ENCODE data around the gene MYOM1.

Gene MYOM1

DNA sequence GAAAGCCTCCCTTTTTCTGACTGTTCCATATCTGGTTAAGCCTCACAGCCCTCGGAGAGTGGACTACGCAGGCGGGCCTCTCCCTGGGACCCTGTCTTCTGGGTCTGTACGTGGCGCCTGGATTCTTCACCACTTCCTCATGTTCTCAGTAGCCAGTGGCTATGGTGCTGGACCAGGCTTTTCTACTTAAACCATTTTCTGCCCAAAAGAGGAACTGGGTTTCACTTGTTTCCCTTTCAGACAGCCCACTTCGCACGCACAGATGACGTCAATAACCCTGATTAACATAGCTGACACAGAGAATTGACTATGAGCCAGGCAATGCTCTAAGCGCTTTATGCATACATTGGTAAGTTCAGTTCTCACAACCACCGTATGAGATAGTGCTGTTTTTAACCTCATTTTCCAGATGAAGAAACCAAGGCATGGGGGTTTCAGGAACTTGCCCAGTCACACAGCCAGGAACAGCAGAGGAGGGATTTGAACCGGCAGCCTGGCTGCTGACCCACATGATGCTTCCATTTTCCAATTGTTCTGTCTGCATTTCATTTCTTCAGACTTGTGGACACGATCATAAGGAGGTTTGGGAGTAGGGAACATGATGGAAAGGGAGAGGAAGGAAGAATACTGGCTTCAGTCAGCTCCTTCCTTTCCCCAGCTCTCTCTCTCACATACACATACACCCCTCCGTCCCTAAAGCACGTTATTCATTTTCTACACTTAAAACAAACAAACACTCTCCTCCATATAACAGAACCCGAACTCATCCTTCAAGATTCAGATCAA lies 41.7 kb downstream of the MYOM1 start:
- H3K36me3 ChIP-seq = no peaks in the 10 kb centered on the region
- H3K27me3 ChIP-seq = no peaks in the 10 kb centered on the region
- DNase-seq = no peak
- no peaks in the 10 kb centered on the region for H3K9me3 ChIP-seq
- H3K4me1 ChIP-seq = no peaks in the 10 kb centered on the region
- no peak overlapping the region for H3K4me3 ChIP-seq (ENCODE audit: low read depth, low read length)
- TF ChIP-seq, protein P1, sequence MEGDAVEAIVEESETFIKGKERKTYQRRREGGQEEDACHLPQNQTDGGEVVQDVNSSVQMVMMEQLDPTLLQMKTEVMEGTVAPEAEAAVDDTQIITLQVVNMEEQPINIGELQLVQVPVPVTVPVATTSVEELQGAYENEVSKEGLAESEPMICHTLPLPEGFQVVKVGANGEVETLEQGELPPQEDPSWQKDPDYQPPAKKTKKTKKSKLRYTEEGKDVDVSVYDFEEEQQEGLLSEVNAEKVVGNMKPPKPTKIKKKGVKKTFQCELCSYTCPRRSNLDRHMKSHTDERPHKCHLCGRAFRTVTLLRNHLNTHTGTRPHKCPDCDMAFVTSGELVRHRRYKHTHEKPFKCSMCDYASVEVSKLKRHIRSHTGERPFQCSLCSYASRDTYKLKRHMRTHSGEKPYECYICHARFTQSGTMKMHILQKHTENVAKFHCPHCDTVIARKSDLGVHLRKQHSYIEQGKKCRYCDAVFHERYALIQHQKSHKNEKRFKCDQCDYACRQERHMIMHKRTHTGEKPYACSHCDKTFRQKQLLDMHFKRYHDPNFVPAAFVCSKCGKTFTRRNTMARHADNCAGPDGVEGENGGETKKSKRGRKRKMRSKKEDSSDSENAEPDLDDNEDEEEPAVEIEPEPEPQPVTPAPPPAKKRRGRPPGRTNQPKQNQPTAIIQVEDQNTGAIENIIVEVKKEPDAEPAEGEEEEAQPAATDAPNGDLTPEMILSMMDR (IDR thresholded peaks at IDR 0.05; ENCODE audit: low read depth, low read length) = no peak

DNA sequence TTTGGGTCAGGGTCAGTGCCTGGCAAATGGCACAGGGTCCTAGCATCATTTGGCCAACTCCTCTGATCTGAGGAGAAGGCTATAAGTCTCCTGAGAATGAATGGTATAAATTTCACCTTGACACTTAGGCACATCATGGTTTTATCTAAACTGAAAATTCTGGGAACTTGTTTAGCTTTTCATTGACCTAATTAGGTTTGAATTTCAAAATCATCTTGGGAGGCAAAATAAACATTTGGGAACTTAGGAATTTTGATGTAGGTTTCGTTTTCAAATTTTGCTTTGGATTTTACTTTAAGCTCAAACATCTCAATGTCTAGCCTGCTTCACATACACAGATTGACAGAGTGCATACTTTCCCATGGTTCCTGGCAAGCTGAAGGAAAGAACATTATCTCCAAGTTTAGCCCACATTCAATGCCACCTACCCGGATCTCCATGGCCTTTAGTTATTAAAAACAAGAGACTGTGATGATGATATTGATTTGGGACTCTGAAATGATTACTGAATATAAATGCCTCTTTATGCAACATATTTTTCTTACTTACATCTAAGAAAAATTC lies 44.5 kb downstream of the MYOM1 start:
- no peaks in the 10 kb centered on the region for H3K4me1 ChIP-seq
- no peaks in the 10 kb centered on the region for H3K27me3 ChIP-seq
- TF ChIP-seq, protein P1 (IDR thresholded peaks at IDR 0.05; ENCODE audit: low read depth, low read length) = no peak
- no peak for DNase-seq
- no peaks in the 10 kb centered on the region for H3K36me3 ChIP-seq
- no peaks in the 10 kb centered on the region for H3K9me3 ChIP-seq
- H3K4me3 ChIP-seq (ENCODE audit: low read depth, low read length) = no peak overlapping the region

DNA sequence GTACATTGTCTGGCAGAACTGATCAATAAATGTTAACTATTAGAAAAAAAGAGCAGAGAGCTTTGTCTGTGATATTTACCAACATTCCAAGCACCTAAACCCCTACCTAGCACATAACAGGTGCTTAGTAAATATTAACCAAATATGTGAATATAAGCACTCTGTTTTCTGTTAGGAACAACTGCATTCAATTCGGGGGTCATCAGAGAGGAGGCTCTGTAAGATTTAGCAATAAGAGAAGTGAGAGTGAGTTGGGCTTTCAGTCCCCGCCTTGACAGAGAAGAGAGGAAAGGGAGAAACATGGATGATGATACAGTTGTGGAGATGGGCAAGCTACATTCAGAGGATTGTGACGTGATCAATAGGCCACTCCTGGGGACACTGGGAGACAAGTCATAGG lies 47.7 kb downstream of the MYOM1 start:
- Histone ChIP-seq H3K4me1 (no peaks in the 10 kb centered on the region), H3K9me3 (no peaks in the 10 kb centered on the region), H3K36me3 (no peaks in the 10 kb centered on the region), H3K4me3 (ENCODE audit: low read depth, low read length) (no peak overlapping the region), H3K27me3 (no peaks in the 10 kb centered on the region)
- TF ChIP-seq, protein P1 (IDR thresholded peaks at IDR 0.05; ENCODE audit: low read depth, low read length) = no peak
- no peak for DNase-seq

DNA sequence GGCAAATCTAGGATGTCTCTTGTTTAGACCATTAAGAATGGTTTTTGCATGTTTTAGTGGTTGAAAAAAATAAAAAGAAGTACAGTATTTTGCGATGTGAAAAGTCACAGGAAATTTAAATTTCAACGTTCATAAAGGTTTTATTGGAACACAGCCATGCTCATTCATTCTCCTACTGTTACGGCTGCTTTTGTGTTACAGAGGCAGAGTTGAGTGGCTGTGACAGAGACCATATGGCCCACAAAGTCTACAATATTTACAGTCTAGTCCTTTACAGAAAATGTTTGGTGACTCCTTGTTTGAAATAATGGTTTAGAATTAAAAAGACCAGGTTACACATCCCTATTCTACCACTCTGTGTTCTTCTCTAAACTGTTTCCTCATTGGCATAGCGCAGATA lies 48.1 kb downstream of the MYOM1 start:
- TF ChIP-seq, protein P1 (IDR thresholded peaks at IDR 0.05; ENCODE audit: low read depth, low read length) = no peak
- H3K4me1 ChIP-seq = no peaks in the 10 kb centered on the region

DNA sequence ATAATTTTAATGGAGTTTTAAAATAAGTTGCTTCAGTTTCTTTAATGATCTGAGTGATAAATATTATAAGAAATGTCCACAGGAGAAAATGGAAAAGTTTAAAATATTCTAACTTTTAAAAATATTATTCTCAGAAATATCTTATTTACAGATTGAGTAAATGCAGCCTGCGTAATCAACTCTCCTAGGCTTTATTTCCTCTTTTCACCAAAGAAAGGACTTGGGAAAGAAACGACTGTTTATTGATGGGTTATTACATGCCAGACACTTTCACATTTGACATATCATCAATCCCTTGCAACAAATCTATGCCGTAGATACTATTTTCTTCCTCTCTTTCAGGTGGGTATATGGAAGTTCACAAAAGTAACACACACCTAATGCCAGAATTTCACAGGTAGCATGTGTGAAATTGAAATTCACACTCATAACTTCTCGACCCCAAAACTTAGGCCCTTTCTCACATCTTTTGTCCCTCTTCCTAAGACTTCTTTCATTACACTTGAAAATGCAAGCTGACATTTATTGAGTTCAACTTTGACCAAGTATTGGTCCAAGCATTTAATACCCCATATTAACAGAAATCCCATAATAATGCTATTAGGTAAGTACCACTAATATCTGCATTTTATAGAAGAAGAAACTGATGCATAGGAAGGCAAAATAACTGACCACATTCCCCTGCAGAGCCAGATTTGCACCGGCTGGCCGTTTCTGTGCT lies 49.2 kb downstream of the MYOM1 start:
- TF ChIP-seq, protein P1 (IDR thresholded peaks at IDR 0.05; ENCODE audit: low read depth, low read length) = no peak
- Histone ChIP-seq H3K4me1 (no peaks in the 10 kb centered on the region), H3K4me3 (ENCODE audit: low read depth, low read length) (no peak overlapping the region), H3K27me3 (no peaks in the 10 kb centered on the region), H3K9me3 (no peaks in the 10 kb centered on the region), H3K36me3 (no peaks in the 10 kb centered on the region)
- DNase-seq = no peak

More for the DNA sequence above, 48.1 kb downstream of the MYOM1 start:
- H3K36me3 ChIP-seq = no peaks in the 10 kb centered on the region
- no peaks in the 10 kb centered on the region for H3K9me3 ChIP-seq
- DNase-seq = no peak
- H3K27me3 ChIP-seq = no peaks in the 10 kb centered on the region
- H3K4me3 ChIP-seq (ENCODE audit: low read depth, low read length) = no peak overlapping the region

DNA sequence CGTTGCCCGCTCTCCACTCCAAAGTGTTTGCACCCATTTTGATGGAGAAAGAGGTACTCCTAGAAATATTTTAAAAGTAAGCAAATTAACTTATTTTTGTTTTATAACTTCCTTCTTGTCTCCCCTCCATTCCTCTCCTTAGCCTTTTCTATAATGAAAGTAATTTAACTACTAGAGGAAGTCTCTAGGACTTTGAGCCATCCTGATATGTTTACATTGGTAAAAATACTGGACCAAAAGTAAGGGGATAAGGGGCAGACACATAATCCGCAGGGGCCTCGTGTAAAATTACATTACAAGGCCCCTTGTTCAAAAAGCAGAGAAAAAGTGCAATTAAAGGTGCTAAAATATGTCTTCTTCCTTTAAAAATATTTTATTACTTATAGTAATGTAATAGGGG lies 55.4 kb downstream of the MYOM1 start:
- Histone ChIP-seq H3K36me3 (no peaks in the 10 kb centered on the region), H3K9me3 (no peaks in the 10 kb centered on the region), H3K27me3 (no peaks in the 10 kb centered on the region), H3K4me1 (no peaks in the 10 kb centered on the region), H3K4me3 (ENCODE audit: low read depth, low read length) (no peak overlapping the region)
- TF ChIP-seq, protein P1 (IDR thresholded peaks at IDR 0.05; ENCODE audit: low read depth, low read length) = no peak
- DNase-seq = no peak

Measured in BE2C (cell line).